ENCODE data around the gene EYA2. TPM values are rescaled to one million over a fixed set of nuclear protein-coding genes. Genes with fewer than 3 reads are reported as not detected.

Gene EYA2
- total RNA-seq, 1 experiment from 2014 or later: not detected

- POLR2A ChIA-PET (ENCODE audit: low non-redundant PET): no interaction called here
- TF ChIP-seq, protein P1, sequence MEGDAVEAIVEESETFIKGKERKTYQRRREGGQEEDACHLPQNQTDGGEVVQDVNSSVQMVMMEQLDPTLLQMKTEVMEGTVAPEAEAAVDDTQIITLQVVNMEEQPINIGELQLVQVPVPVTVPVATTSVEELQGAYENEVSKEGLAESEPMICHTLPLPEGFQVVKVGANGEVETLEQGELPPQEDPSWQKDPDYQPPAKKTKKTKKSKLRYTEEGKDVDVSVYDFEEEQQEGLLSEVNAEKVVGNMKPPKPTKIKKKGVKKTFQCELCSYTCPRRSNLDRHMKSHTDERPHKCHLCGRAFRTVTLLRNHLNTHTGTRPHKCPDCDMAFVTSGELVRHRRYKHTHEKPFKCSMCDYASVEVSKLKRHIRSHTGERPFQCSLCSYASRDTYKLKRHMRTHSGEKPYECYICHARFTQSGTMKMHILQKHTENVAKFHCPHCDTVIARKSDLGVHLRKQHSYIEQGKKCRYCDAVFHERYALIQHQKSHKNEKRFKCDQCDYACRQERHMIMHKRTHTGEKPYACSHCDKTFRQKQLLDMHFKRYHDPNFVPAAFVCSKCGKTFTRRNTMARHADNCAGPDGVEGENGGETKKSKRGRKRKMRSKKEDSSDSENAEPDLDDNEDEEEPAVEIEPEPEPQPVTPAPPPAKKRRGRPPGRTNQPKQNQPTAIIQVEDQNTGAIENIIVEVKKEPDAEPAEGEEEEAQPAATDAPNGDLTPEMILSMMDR (conservative IDR thresholded peaks at IDR 0.05; ENCODE audit: low read depth, low read length): no peak
- TF ChIP-seq EZH2 (IDR thresholded peaks at IDR 0.05; ENCODE audit: borderline replicate concordance, low read depth, low read length, poor library complexity, severe bottlenecking): no peak
- no peak for DNase-seq (ENCODE audit: low spot score)
- no peaks in the 10 kb centered on the region for H3K9me3 ChIP-seq (ENCODE audit: low read depth, low read length, poor library complexity, severe bottlenecking)
- CTCF ChIA-PET: no interaction called here
- H3K27ac ChIP-seq (ENCODE audit: low read depth, low read length, poor library complexity, severe bottlenecking): no peak overlapping the region
- no TSS peak for BruUV-seq (replicated peaks)
- H3K36me3 ChIP-seq (ENCODE audit: insufficient read depth, low read length, poor library complexity, severe bottlenecking): no peaks in the 10 kb centered on the region
- H3K4me1 ChIP-seq (ENCODE audit: insufficient read depth, low read length, poor library complexity, severe bottlenecking): no peaks in the 10 kb centered on the region
- H3K4me3 ChIP-seq (ENCODE audit: low read depth, low read length, poor library complexity, severe bottlenecking): no peak overlapping the region
- peaks cover 87% of the 10 kb centered on the region for H3K27me3 ChIP-seq (replicated peaks; ENCODE audit: insufficient read depth, low read depth, low read length, poor library complexity)
- intact Hi-C loops (cut with micrococcal nuclease; ENCODE audit: unreplicated experiment): no loop called here
These were observed 9.3 kb downstream of the EYA2 start for GRCh38 chr20:46903937-46904336.

DNA sequence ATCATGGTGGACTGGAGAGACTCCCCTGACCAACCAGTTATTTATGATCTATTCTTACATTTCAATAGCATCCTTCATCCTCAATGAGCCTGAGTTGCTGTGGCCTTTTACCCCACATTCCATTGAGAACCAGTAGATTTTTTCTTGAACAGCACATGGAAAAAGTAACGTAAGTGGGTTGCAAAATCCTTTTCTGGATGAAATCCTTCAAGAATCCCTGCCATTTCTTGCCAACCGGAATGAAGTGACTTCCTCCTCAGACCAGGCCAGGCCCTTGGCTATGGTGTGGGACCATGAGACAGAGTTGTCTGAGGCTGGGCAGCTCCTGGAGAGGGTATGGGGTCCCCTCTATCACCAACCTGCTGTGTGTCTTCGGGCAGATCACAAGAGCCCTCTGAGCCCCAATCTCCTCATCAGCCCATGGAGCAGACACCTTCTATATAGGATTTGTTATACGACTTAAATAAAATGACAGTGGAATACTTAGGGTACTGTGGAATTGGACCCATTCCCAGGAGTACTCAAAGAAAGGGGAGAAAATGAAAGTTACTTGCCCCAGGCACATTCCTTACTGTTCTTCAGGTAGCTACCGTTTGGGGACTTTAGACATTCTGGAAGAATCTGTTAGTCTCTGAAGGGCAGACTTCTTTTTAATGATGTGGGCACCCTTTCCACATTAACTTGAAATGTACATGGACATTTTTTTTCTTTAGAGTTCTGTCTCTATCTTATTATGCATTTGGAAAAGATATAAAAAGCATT, 10.9 kb downstream of the EYA2 start:
- no peak for DNase-seq (ENCODE audit: low spot score)
- Histone ChIP-seq H3K4me3 (ENCODE audit: low read depth, low read length, poor library complexity, severe bottlenecking) (no peak overlapping the region), H3K36me3 (ENCODE audit: insufficient read depth, low read length, poor library complexity, severe bottlenecking) (no peaks in the 10 kb centered on the region), H3K27ac (ENCODE audit: low read depth, low read length, poor library complexity, severe bottlenecking) (no peak overlapping the region), H3K27me3 (replicated peaks; ENCODE audit: insufficient read depth, low read depth, low read length, poor library complexity) (peaks cover 76% of the 10 kb centered on the region), H3K4me1 (ENCODE audit: insufficient read depth, low read length, poor library complexity, severe bottlenecking) (no peaks in the 10 kb centered on the region), H3K9me3 (ENCODE audit: low read depth, low read length, poor library complexity, severe bottlenecking) (no peaks in the 10 kb centered on the region)
- BruUV-seq (replicated peaks): no TSS peak
- intact Hi-C loops (cut with micrococcal nuclease; ENCODE audit: unreplicated experiment): no loop called here
- POLR2A ChIA-PET (ENCODE audit: low non-redundant PET): no interaction called here
- no peak for TF ChIP-seq EZH2 (IDR thresholded peaks at IDR 0.05; ENCODE audit: borderline replicate concordance, low read depth, low read length, poor library complexity, severe bottlenecking)
- TF ChIP-seq, protein P1 (conservative IDR thresholded peaks at IDR 0.05; ENCODE audit: low read depth, low read length): no peak
- CTCF ChIA-PET: no interaction called here

DNA sequence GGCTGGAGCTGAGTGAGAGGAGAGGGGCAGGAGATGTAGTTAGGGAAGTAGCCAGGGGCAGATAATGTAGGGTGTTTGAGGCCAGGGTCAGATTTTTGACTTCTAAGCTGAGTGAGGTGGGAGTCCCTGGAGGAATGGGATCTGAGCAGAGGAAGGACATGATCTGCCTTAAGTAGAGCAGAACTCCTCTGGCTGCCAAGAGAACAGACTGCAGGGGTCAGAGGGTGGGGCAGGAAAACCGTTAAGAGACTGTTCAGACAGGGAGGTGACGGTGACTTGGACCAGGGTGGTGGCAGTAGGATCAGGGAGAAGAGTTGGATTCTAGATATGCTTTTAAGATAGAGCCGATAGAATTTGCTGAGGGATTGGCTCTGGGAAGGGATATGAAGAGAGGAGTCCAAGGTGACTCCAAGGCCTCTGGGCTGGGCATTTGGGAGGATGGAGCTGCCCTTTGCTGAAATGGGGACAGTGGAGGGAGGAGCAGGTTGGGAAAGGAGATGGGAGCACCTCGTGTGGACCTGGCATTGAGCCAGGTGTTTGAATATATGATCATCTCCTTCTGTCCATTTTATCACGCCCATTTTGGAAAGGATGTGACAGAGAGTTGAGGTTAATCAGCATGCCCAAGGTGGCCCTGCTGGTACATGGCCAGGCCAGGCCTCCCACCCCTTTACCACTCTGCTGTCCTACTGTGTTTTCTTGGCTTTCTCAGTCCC, 18.8 kb downstream of the EYA2 start:
- H3K4me1 ChIP-seq (ENCODE audit: insufficient read depth, low read length, poor library complexity, severe bottlenecking): no peaks in the 10 kb centered on the region
- H3K27me3 ChIP-seq (replicated peaks; ENCODE audit: insufficient read depth, low read depth, low read length, poor library complexity): peaks cover 11% of the 10 kb centered on the region
- no peak overlapping the region for H3K4me3 ChIP-seq (ENCODE audit: low read depth, low read length, poor library complexity, severe bottlenecking)
- no peaks in the 10 kb centered on the region for H3K9me3 ChIP-seq (ENCODE audit: low read depth, low read length, poor library complexity, severe bottlenecking)
- intact Hi-C loops (cut with micrococcal nuclease; ENCODE audit: unreplicated experiment): no loop called here
- ChIA-PET CTCF (no interaction called here), POLR2A (ENCODE audit: low non-redundant PET) (no interaction called here)
- BruUV-seq (replicated peaks): no TSS peak
- no peaks in the 10 kb centered on the region for H3K36me3 ChIP-seq (ENCODE audit: insufficient read depth, low read length, poor library complexity, severe bottlenecking)
- TF ChIP-seq, protein P1 (conservative IDR thresholded peaks at IDR 0.05; ENCODE audit: low read depth, low read length): no peak
- TF ChIP-seq EZH2 (IDR thresholded peaks at IDR 0.05; ENCODE audit: borderline replicate concordance, low read depth, low read length, poor library complexity, severe bottlenecking): no peak
- no peak for DNase-seq (ENCODE audit: low spot score)
- no peak overlapping the region for H3K27ac ChIP-seq (ENCODE audit: low read depth, low read length, poor library complexity, severe bottlenecking)

Data from A673 (cell line).